ENCODE results near the gene SLC8A2.

The SLC8A2 gene

DNA sequence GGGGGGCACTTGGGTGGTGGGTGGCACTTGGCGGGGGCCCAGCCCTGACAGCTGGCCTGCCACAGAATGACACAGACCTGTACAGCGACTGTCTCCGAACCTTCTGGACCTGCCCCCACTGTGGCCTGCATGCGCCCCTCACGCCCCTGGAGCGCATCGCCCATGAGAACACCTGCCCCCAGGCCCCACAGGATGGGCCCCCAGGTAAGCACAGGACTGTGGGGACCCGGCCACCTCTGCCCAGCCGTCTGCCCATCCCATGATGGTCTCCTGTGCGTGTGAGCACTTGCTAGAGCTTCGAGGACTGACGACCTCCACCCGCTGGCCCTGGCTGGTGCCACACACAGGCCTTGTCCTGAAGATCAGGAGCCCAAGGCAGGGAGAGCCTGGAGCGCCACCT, 90.6 kb downstream of the SLC8A2 start:
- DNase-seq (ENCODE audit: low spot score), result no peak

DNA sequence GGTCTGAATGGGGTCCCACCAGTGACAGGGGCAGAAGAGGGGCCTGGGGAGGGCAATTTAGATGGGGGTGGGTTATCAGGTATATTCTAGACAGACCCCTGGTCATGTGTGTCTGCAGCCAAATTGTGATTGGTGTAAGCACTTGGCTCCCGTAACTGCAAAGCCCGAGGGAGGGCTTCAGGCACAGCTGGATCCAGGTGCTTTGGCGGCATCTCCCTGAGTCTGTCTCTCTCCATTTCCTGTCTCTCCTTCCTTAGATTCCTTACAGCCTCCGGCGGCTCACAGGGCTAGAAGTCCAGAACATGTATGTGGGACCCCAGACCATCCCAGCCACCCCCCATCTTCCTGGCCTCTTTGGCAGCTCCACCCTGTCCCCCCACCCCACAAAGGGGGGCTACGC, 91.1 kb downstream of the SLC8A2 start:
- no peak for DNase-seq (ENCODE audit: low spot score)

DNA sequence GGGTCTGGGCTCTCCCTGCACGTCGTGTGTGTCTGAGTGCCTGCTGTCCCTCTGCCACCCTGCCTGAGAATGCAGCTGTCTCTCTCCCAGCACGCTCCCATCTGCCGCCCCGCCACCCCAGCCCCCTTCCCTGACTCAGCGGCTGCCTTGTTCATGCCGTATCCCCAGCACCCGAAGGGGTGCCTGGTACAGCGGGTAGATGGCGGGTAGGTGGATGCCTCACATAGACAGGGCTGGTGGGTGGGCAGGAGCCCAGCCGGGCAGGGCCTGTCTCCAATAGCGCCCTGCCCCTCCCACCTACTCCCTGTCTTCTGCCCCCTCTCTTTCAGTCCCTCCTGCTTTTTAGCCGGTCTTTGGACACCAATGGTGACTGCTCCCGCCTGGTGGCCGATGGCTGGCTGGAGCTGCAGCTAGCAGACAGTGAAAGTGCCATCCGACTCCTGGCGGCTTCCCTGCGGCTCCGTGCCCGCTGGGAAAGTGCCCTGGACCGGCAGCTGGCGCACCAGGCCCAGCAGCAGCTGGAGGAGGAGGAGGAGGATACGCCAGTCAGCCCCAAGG, 92.2 kb downstream of the SLC8A2 start:
- DNase-seq (ENCODE audit: low spot score), result no peak

- DNase-seq (ENCODE audit: low spot score), result no peak
Measured at GRCh38 chr19:47378246-47378645, 93.4 kb downstream of the SLC8A2 start.
